ENCODE measurements around the gene GPR87.

DNA sequence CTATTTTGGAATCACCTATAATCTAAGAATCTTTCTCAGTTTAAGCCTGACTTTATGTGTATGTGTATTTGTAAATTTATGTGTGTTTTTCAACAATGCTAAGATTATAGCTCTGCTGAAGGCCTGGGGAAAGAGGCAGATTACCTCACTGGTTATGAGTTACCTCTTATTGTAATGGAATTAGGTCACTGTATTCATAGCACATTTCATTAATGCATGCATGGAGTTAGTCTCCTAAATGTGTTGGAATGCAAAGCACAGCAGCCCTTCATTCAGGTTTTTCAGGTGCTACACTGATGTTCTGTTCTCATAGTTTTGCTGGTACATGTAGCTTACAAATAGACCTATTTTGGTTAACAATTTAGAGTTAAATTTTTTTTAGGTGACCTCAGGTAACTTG is 9.5 kb downstream of the GPR87 start:
- TF ChIP-seq EZH2 (IDR thresholded peaks at IDR 0.05) (no peak), POLR2AphosphoS5 (IDR thresholded peaks at IDR 0.05; ENCODE audit: borderline replicate concordance, low read depth, low read length) (no peak)
